WTC11 (cell line): Measurements from ENCODE around the gene ARHGAP35. TPM values are rescaled to one million over a fixed set of nuclear protein-coding genes. Genes with fewer than 3 reads are reported as not detected.

Experiments
- total RNA-seq: library from RNA; stranded (reverse); gene quantifications from 3 replicates; pipeline ENCODE4 v1.2.3, GENCODE V29; 2021

Gene ARHGAP35
- total RNA-seq, 1 experiment from 2014 or later: 56.3 TPM

Other genes with a start within 250 kb of the ARHGAP35 start
- gene PTGIR, start 235.9 kb upstream of the ARHGAP35 start, total RNA-seq: 0.24 TPM in 1 of 3 replicates, not detected in the others
- not detected in 3 replicates for gene GNG8, start 224.8 kb upstream of the ARHGAP35 start, total RNA-seq
- gene DACT3, start 199.8 kb upstream of the ARHGAP35 start, total RNA-seq: 1.8 to 1.9 TPM (median 1.8 TPM) in 3 replicates
- gene PRKD2, start 143.9 kb upstream of the ARHGAP35 start, total RNA-seq: 78.5 to 100 TPM (median 81.5 TPM) in 3 replicates
- gene FKRP, start 114.9 kb upstream of the ARHGAP35 start, total RNA-seq: 23.4 to 26.1 TPM (median 24.1 TPM) in 3 replicates
- 126 to 144 TPM (median 137 TPM) in 3 replicates for gene STRN4, start 114.5 kb upstream of the ARHGAP35 start, total RNA-seq
- 173 to 239 TPM (median 187 TPM) in 3 replicates for gene SLC1A5, start 72.4 kb upstream of the ARHGAP35 start, total RNA-seq
- 232 to 249 TPM (median 234 TPM) in 3 replicates for gene AP2S1, start 10.2 kb upstream of the ARHGAP35 start, total RNA-seq
- gene NPAS1, start 158.8 kb downstream of the ARHGAP35 start, total RNA-seq: 6.8 to 11.1 TPM (median 10.3 TPM) in 3 replicates
- gene TMEM160, start 187.6 kb downstream of the ARHGAP35 start, total RNA-seq: 86.2 to 90.3 TPM (median 87.8 TPM) in 3 replicates